GM06990 (cell line): ENCODE measurements around the gene BCOR.

Experiments
- DNase-seq: peaks from one replicate; pipeline ENCODE4 v3.0.0-alpha.2; 2011; ENCODE audit not compliant: insufficient read length; ENCODE audit errors: extremely low read depth
- H3K27me3 ChIP-seq: replicated peaks from 2 replicates; pipeline ENCODE4 v1.6.0; 2011; ENCODE audit warnings: low read length; ENCODE audit not compliant: control insufficient read depth, insufficient read depth
- H3K36me3 ChIP-seq: 2 replicates; pipeline ENCODE4 v1.5.1; 2011; ENCODE audit warnings: low read length; ENCODE audit not compliant: control insufficient read depth, insufficient read depth
- H3K4me3 ChIP-seq: replicated peaks from 2 replicates; pipeline ENCODE4 v1.5.1; 2011; ENCODE audit warnings: low read depth, mild to moderate bottlenecking, control low read depth, low read length
- CTCF ChIP-seq: IDR thresholded peaks from 2 replicates; pipeline ENCODE4 v1.5.1; 2011; ENCODE audit warnings: low read length, control low read depth, mild to moderate bottlenecking, inconsistent platforms; ENCODE audit not compliant: insufficient read depth, poor library complexity, severe bottlenecking

Gene BCOR

GRCh38 chrX:40057405-40057804, 40.4 kb downstream of the BCOR start:
- Histone ChIP-seq H3K36me3 (peaks cover 12% of the 10 kb centered on the region), H3K27me3 (no peaks in the 10 kb centered on the region), H3K4me3 (no peak overlapping the region)
- no peak for DNase-seq
- TF ChIP-seq CTCF = peak; percentile 22

DNA sequence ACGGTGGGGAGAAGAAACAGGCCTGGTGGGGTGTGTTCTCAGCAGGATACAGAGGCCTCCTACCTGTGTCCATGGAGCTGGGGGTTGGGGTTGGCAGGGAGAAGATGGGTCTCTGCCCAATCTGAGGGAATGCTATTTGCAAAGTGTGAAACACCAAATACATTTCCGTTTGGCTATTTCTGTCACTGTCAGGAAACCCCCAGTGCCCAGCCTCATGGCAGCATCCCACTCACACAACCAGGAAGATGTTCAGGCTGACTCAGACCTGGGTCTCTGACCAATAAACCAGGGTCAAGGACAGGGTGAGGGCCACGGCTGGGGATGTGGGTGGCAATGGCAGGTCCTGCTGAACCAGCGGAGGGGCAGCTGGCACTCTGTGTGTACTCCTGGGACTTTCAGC, 41.3 kb downstream of the BCOR start:
- Histone ChIP-seq H3K36me3 (peaks cover 13% of the 10 kb centered on the region), H3K4me3 (no peak overlapping the region), H3K27me3 (no peaks in the 10 kb centered on the region)
- DNase-seq = no peak
- TF ChIP-seq CTCF = no peak

- Histone ChIP-seq H3K27me3 (no peaks in the 10 kb centered on the region), H3K36me3 (peaks cover 17% of the 10 kb centered on the region), H3K4me3 (no peak overlapping the region)
- no peak for DNase-seq
- TF ChIP-seq CTCF = no peak
Observed at GRCh38 chrX:40055495-40055894, 42.3 kb downstream of the BCOR start.

DNA sequence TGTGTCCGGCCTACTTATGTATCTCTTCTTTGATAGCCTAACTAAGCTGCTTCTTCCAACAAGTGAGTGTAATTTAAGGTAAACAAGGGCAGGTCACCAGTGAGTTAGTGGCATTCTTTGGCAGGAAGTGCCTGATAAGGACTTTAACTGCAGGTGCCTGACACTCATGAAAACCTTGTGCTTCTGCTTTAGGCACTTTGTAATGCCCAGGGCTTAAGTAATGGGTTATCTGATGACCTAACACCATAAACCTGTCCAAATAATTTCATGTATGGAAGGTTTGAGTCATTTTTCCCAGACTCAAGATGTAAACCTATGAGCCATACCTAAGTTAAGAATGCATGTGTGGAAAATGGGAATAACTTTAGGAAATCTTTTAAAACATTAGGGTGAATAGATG, 43.0 kb downstream of the BCOR start:
- H3K4me3 ChIP-seq = no peak overlapping the region
- H3K36me3 ChIP-seq = peaks cover 17% of the 10 kb centered on the region
- DNase-seq = no peak
- no peaks in the 10 kb centered on the region for H3K27me3 ChIP-seq
- TF ChIP-seq CTCF = no peak

DNA sequence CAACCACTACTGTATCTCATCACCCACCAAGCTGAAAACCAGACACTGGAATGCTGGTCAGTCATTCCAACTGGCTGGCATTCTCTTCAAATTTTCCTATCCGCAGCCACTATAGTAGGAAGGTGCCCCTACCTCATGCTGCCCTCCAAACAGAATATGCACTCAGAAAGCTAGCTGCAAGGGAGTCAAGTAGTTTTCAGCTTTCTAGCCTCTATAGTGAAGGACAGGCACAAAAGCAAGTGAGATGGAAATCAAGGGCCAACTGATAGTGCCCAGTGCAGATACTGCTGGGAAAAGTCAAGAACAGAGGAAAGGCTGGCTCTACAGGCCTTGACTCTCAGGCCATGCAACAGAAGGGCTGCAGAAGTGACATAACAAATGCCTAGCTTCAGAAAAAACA, 47.2 kb downstream of the BCOR start:
- DNase-seq = no peak
- peaks cover 17% of the 10 kb centered on the region for H3K36me3 ChIP-seq
- H3K4me3 ChIP-seq = no peak overlapping the region
- no peaks in the 10 kb centered on the region for H3K27me3 ChIP-seq
- TF ChIP-seq CTCF = no peak

GRCh38 chrX:40049084-40049641, 48.6 kb downstream of the BCOR start:
- H3K27me3 ChIP-seq = no peaks in the 10 kb centered on the region
- H3K36me3 ChIP-seq = peaks cover 13% of the 10 kb centered on the region
- no peak for DNase-seq
- no peak overlapping the region for H3K4me3 ChIP-seq
- TF ChIP-seq CTCF = no peak
